CD14-positive monocyte (primary cell): ENCODE measurements around the gene PMM1. TPM values are rescaled to one million over a fixed set of nuclear protein-coding genes. Genes with fewer than 3 reads are reported as not detected.

Experiments used
- DNase-seq, 3 donors: peaks; one replicate each; pipeline ENCODE4 v3.0.0-alpha.2; 2011 to 2022
- H2AFZ ChIP-seq: 2 replicates; pipeline ENCODE4 v1.6.0; 2012; ENCODE audit warnings: mild to moderate bottlenecking, low read depth, low read length, inconsistent platforms; ENCODE audit not compliant: insufficient read depth, poor library complexity, severe bottlenecking
- H3K27ac ChIP-seq, 2 donors: 1 replicate in 1 of 2; 2 replicates in 1 of 2; pipeline ENCODE4 v1.5.1; 2012 to 2013; ENCODE audit warnings: low read length in 2 of 2, control low read depth in 1 of 2, inconsistent platforms in 1 of 2, low read depth in 1 of 2, mild to moderate bottlenecking in 1 of 2
- H3K27me3 ChIP-seq, 2 donors: one replicate each; pipeline versions ENCODE4 v1.6.0 to v1.6.1; 2011 to 2013; ENCODE audit warnings: low read length in 2 of 2; ENCODE audit not compliant: control insufficient read depth in 2 of 2, insufficient read depth in 2 of 2
- H3K36me3 ChIP-seq, 2 donors: replicated peaks in 1 of 2; 1 replicate in 1 of 2; 2 replicates in 1 of 2; pipeline versions ENCODE4 v1.5.1 to v1.6.1; 2012 to 2013; ENCODE audit warnings: low read length in 2 of 2, control low read depth in 1 of 2, inconsistent platforms in 1 of 2, mild to moderate bottlenecking in 1 of 2; ENCODE audit not compliant: insufficient read depth in 2 of 2, control insufficient read depth in 1 of 2
- H3K4me1 ChIP-seq, 2 donors: 1 replicate in 1 of 2; 2 replicates in 1 of 2; pipeline versions ENCODE4 v1.5.1 to v1.6.1; 2012 to 2013; ENCODE audit warnings: low read length in 2 of 2, control low read depth in 1 of 2, inconsistent platforms in 1 of 2, mild to moderate bottlenecking in 1 of 2, moderate library complexity in 1 of 2; ENCODE audit not compliant: insufficient read depth in 2 of 2, control insufficient read depth in 1 of 2
- H3K4me2 ChIP-seq: replicated peaks from 2 replicates; pipeline ENCODE3; 2012; ENCODE audit warnings: low read length, moderate library complexity, mild to moderate bottlenecking; ENCODE audit not compliant: poor library complexity, severe bottlenecking; ENCODE audit errors: extremely low read depth
- H3K4me3 ChIP-seq, 3 experiments: fragments of 200-600 bp in 1 of 3; sonication (generic) in 1 of 3; replicated peaks in 1 of 3; 1 replicate in 2 of 3; 2 replicates in 1 of 3; pipeline ENCODE4 v1.5.1; 2011 to 2013; ENCODE audit warnings: low read length in 3 of 3, mild to moderate bottlenecking in 3 of 3, control low read depth in 2 of 3, low read depth in 2 of 3, inconsistent platforms in 1 of 3, moderate library complexity in 1 of 3
- H3K79me2 ChIP-seq: 2 replicates; pipeline ENCODE4 v1.6.0; 2012; ENCODE audit warnings: mild to moderate bottlenecking, control low read depth, inconsistent platforms, low read length, moderate library complexity; ENCODE audit not compliant: insufficient read depth
- H3K9ac ChIP-seq: 2 replicates; pipeline ENCODE4 v1.6.0; 2017; ENCODE audit warnings: low read length, mild to moderate bottlenecking; ENCODE audit not compliant: insufficient read depth, poor library complexity, severe bottlenecking
- H3K9me3 ChIP-seq, 2 donors: replicated peaks in 1 of 2; 1 replicate in 1 of 2; 2 replicates in 1 of 2; pipeline versions ENCODE4 v1.5.1 to v1.6.1; 2012 to 2013; ENCODE audit warnings: low read length in 2 of 2, control low read depth in 1 of 2; ENCODE audit not compliant: control insufficient read depth in 1 of 2, insufficient read depth in 1 of 2
- H4K20me1 ChIP-seq: 2 replicates; pipeline ENCODE4 v1.6.0; 2012; ENCODE audit warnings: mild to moderate bottlenecking, low read length, control low read depth, moderate library complexity; ENCODE audit not compliant: insufficient read depth
- H3K27ac Mint-ChIP-seq, 7 donors: one replicate each; pipeline ENCODE4 v1.8.0; 2020; ENCODE audit warnings: mild to moderate bottlenecking in 7 of 7, mixed read lengths in 7 of 7, moderate library complexity in 6 of 7, inconsistent platforms in 2 of 7
- H3K27me3 Mint-ChIP-seq, 3 donors: one replicate each; pipeline ENCODE4 v1.8.0; 2021 to 2022; ENCODE audit warnings: low read depth in 3 of 3, mild to moderate bottlenecking in 3 of 3, mixed read lengths in 3 of 3, moderate library complexity in 3 of 3, inconsistent platforms in 1 of 3
- H3K36me3 Mint-ChIP-seq, 2 donors: one replicate each; pipeline ENCODE4 v1.8.0; 2020; ENCODE audit warnings: mixed read lengths in 2 of 2, inconsistent platforms in 1 of 2, mild to moderate bottlenecking in 1 of 2
- H3K4me1 Mint-ChIP-seq: one replicate; pipeline ENCODE4 v1.8.0; 2020; ENCODE audit warnings: mild to moderate bottlenecking, mixed read lengths
- H3K4me3 Mint-ChIP-seq, 2 donors: one replicate each; pipeline ENCODE4 v1.8.0; 2020; ENCODE audit warnings: mild to moderate bottlenecking in 2 of 2, mixed read lengths in 2 of 2, moderate library complexity in 1 of 2
- H3K9me3 Mint-ChIP-seq, 7 donors: one replicate each; pipeline ENCODE4 v1.8.0; 2020 to 2022; ENCODE audit warnings: mixed read lengths in 7 of 7, mild to moderate bottlenecking in 6 of 7, moderate library complexity in 6 of 7, inconsistent platforms in 2 of 7
- CTCF ChIP-seq: fragments of 200-600 bp; IDR thresholded peaks from one replicate; pipeline ENCODE4 v1.8.0; 2022; ENCODE audit warnings: antibody characterized with exemption, mild to moderate bottlenecking
- WGBS: methylation state at CpG from one replicate; pipeline ENCODE4 v1.1.5; 2013; ENCODE audit warnings: missing lambda C conversion rate; ENCODE audit not compliant: insufficient coverage; 5-methylcytosine and 5-hydroxymethylcytosine counted together
- intact Hi-C, 2 donors: fragments of 100-400 bp; cut with micrococcal nuclease; formaldehyde crosslinking; loops; one replicate each; pipeline versions ENCODE4 v1.15.0 to v1.15.1; 2023
- polyA plus RNA-seq, 3 donors: library from polyadenylated mRNA; depleted of rRNA in 1 of 3; unstranded in 2 of 3; stranded (reverse) in 1 of 3; fragments of 300-500 nt in 2 of 3; fragments of >200 nt in 1 of 3; fragmentation: Illumina TruSeq in 2 of 3; gene quantifications; 1 replicate in 2 of 3; 2 replicates in 1 of 3; pipeline ENCODE4 v1.2.3, GENCODE V29; 2012 to 2021

Gene PMM1
- polyA plus RNA-seq, 3 donors: 15.6 to 32.4 (median 23.5) TPM

GRCh38 chr22:41568811-41569210 lies 20.8 kb downstream of the PMM1 start:
- intact Hi-C loops: no loop called here
- Histone ChIP-seq H3K4me2 (no peak overlapping the region), H3K27me3 (no peaks in the 10 kb centered on the region), H4K20me1 (no peaks in the 10 kb centered on the region), H3K4me3 (no peak overlapping the region), H3K36me3 (no peaks in the 10 kb centered on the region), H2AFZ (no peak overlapping the region), H3K9me3 (no peaks in the 10 kb centered on the region), H3K79me2 (no peaks in the 10 kb centered on the region), H3K9ac (no peak overlapping the region), H3K27ac (no peak overlapping the region), H3K4me1 (no peaks in the 10 kb centered on the region)
- no peak overlapping the region for H3K27ac Mint-ChIP-seq
- TF ChIP-seq CTCF: no peak
- 85% methylated on average over 4 of the region's 7 CpGs for WGBS
- no peaks in the 10 kb centered on the region for H3K4me1 Mint-ChIP-seq
- no peak for DNase-seq
- no peaks in the 10 kb centered on the region for H3K36me3 Mint-ChIP-seq
- H3K4me3 Mint-ChIP-seq: no peak overlapping the region
- peaks cover 7 to 17% (median 14%) of the 10 kb centered on the region in 3 donors for H3K27me3 Mint-ChIP-seq
- H3K9me3 Mint-ChIP-seq: no peaks in the 10 kb centered on the region

- no peaks in the 10 kb centered on the region for H3K4me1 Mint-ChIP-seq
- no peak overlapping the region for H3K4me3 Mint-ChIP-seq
- no peak overlapping the region for H3K4me3 ChIP-seq
- WGBS: 94% methylated on average over 2 of the region's 3 CpGs
- intact Hi-C loops: no loop called here
- H3K27ac ChIP-seq: no peak overlapping the region
- H3K27me3 ChIP-seq: no peaks in the 10 kb centered on the region
- no peaks in the 10 kb centered on the region for H3K36me3 Mint-ChIP-seq
- no peaks in the 10 kb centered on the region for H3K36me3 ChIP-seq
- no peaks in the 10 kb centered on the region for H3K9me3 Mint-ChIP-seq
- no peaks in the 10 kb centered on the region for H4K20me1 ChIP-seq
- DNase-seq: no peak
- peaks cover 4 to 24% (median 22%) of the 10 kb centered on the region in 3 donors for H3K27me3 Mint-ChIP-seq
- H3K79me2 ChIP-seq: no peaks in the 10 kb centered on the region
- no peaks in the 10 kb centered on the region for H3K4me1 ChIP-seq
- no peak for TF ChIP-seq CTCF
- no peak overlapping the region for H3K4me2 ChIP-seq
- no peak overlapping the region for H3K9ac ChIP-seq
- no peak overlapping the region for H2AFZ ChIP-seq
- H3K9me3 ChIP-seq: no peaks in the 10 kb centered on the region
- H3K27ac Mint-ChIP-seq: no peak overlapping the region
Observed at GRCh38 chr22:41567512-41567768, 22.2 kb downstream of the PMM1 start.
